Hematopoietic multipotent progenitor cell treated with erythropoietin and hydrocortisone succinate and interleukin-3 and kit ligand, for 6 days (in vitro differentiated cells): ENCODE results near the gene TRPV3.
"Not testable (repeated sequence)": the region's sequence is repeated elsewhere in the genome, so short reads cannot be mapped to it uniquely, and the experiment has no call there.

Experiments
- DNase-seq: peaks from one replicate; pipeline ENCODE4 v3.0.0-alpha.2; 2015

Gene TRPV3

DNA sequence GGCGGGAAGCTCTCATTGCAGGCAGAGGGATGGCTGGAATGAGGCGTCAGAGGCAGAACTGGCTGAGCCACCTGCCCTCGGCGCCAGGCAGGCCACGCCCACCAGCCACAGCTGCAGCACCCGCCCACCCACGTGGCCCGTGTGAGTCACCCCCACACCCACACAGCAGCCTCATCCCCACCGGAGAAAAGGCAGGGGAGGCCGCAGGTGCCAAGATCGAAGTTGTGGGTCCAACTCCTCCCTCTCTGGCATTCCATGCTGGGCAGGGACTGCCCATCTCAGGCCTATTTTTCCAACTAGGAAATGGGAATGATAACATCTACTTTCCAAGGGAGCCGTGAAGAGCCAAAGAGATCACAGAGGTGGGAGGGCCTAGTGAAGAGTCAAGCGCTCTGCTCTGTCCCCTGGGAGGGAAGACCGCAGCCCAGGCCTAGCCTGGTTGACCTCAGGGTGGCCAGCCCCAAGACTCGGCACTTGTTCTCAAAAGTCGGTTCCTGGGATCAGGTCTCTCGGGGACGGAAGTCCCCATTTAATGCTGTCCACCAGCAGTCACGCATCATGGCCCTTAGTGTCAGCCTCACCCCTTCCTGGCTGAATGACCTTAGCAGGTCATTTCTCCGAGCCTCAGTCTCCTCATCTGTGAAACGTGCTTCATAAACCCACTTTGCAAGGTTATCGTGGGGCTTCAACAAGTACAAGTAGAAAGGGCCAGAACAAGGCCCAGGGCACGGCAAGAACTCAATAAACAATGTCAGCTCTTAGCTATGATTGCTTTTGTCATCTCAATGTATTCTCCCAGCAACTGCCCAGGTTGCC is at the start of gene TRPV3:
Gene TRPV3 (minus strand): TSS at position 45 of the 816 bp plus-strand sequence. CDS start 2,962 bp downstream, outside the sequence.
- DNase-seq = peak; percentile 38

DNA sequence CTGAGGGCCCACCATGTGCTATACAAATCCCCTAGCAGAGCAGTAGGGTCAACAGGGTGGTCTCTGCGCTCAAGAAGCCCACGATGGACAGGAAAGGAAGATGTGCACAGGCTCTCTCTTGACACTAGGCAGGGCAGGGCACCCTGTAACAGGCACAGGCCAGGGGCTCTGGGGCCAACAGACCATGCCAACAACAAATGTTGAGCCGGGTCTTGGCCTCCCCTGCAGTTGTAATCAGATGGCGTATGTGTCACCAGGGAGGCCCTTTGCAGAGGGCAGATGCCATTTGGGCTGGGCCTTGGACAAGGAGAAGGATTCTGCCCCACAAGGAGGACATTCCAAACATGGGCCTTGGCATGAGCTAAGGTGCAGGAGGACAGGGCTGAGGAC is 46.3 kb upstream of the TRPV3 start:
- no peak for DNase-seq

DNA sequence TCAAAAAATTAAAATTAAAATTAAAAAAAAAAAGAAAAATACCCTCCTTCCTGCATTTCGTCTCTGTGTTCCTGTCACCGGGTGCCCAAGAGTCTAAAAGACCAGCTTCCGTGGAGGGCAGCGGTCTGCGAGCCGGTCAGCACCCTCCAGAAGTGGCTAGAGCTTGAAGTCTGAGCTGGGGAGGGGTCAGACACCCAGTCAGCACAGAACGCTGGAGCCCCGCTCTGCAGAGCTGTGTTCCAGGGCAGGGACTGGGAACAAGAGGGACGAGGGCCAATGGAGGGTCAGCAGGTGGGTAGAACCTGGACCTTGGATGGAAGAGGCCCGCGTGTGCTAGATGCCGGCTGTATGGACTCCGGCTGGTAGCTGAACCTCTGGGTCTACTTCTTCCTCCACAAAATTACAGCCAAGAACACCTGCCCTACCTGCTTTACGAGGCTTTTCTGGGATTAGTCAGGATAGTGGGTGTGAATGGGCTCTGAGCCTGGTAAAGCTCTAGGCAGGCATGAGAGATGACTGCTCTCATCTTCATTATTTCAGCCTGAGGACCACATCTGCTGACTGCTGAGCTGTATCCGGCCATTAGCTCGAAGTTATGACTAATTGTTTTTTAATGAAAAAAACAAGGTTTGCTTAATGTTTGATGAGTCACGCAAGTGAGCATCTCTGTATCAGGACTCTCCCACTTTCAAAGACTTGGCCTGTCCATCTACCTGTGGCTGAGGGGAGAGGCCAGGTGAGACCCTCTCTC is 45.7 kb upstream of the TRPV3 start:
- no peak for DNase-seq

DNA sequence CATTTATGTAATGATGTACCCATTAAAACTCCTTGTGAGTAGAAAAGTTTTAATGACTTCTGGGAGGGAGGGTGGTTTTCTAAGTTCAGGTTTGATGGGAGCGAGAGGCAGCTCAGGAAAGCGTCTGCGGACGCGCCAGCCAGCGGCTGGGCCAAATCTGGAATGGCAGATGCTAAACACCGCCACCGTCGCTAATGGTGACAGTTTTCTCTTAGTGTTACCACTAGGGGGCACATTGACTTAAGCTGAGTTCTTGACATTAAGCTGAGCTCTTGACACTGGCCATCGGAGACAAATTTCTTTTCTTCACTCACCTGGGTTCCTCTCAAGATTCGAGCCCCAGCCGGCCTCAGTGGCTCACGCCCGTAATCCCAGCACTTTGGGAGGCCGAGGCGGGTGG is 44.9 kb upstream of the TRPV3 start:
- peak; percentile 88 for DNase-seq

GRCh38 chr17:3600529-3601205 is 43.1 kb upstream of the TRPV3 start:
- no peak for DNase-seq

DNA sequence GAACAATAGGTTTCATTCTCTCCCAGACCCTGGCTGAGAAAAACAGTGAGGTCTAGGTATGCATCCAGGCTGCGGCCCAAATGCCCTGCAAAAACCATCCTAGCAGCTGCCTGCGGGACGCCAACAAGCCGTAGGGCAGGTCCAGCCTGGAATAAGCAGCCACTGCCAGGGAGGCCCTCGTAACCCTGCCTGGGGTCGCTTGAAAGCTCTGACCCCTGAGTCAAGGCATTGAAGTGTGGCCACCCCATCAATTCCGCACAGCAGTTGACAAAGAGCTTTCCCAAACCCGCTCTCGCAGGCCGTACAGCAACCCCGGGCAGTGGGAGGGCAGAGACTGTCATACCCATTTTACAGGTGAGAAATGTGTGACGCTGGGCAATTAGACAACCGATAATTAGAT is 40.5 kb upstream of the TRPV3 start:
- DNase-seq = no peak

DNA sequence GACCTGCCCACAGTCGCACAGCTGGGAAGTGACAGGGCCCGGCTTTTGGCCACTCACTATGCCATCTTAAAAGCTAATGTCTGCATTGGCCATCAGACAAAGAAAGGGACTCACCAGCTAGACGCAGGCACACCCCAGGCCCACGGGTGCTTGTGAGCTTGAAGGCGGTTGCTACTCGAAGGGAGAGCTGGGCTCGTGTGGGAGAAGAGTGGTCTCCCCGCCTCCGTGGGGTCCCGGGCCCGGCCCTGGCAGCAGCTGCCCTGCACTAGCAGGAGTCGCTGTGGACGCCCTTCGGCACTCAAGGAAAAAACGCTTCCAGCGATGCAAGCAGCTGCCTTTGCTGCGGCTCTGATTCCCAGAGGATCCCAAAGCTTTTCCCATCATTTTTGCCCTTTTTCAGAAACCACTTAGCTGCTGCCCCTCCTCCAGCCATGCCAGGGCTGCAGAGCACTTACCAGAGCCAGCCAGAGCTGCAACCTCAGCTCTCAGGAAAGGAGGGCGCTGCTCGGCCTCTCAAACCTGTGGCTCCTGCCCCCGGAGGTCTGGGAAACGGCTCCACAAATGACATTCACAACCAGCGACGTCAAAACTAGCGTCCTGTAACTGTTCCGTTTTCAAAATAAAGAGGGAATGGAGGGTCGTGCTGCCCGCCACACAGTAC is 39.3 kb upstream of the TRPV3 start:
- DNase-seq = no peak

- DNase-seq = no peak
Measured at GRCh38 chr17:3594976-3595375, 37.4 kb upstream of the TRPV3 start.

DNA sequence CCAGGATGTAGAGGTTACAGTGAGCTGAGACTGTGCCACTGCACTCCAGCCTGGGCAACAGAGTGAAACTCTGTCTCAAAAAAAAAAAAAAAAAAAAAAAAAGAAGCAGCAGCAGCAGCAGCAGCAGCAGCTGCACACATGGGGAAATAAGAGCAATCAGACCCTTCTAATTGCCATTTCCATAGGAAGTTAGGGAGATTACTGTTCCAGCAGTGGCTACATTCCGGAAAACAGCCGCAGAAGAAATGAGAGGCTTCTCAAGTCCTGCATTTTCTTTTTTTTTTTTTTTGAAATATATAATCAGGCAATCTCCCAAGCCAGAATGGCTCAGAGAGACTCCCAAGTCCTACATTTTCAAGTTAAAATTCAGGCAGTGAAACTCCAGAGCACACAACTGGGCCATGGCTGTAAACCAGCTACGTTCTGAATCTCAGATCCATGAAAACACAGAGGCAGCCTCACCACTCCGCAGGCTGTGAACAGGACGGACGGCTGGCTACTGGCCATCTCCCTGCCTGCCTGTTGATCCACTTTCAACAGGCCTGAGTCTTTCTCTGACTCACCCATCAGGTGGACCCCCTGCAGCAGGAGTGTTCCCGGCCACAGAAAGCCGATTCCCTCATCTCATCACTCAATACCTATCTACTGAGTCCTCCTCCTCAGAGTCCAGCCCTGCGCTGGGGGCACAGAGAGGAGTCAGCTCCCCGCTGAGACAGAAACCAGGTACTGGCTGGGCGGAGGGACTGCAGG is 36.6 kb upstream of the TRPV3 start:
- no peak for DNase-seq

GRCh38 chr17:3593384-3593783 is 35.8 kb upstream of the TRPV3 start:
- no peak for DNase-seq

- DNase-seq = no peak
Measured at GRCh38 chr17:3592216-3592860, 34.7 kb upstream of the TRPV3 start.

- no peak for DNase-seq
Measured at GRCh38 chr17:3590768-3591167, 33.2 kb upstream of the TRPV3 start.

DNA sequence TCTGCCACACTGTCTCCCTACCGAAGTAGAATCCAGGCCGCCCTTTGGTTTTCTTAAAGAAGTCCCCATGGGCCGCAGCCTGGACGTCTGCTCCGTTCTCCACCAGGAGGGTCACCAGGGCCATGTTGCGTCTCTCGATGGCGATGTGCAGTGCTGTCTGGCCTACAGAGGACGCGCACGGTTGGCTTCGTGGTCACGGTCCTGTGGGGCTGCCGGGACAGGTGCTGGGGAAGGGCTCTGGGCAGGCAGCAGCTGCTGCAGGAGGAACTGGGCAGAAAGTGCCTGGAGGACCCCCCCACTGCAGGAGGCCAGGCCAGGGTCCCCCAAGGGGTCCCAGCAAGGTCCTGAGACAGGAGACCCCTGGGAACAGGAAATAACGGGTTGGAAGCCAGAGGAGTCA is 32.6 kb upstream of the TRPV3 start:
- no peak for DNase-seq

DNA sequence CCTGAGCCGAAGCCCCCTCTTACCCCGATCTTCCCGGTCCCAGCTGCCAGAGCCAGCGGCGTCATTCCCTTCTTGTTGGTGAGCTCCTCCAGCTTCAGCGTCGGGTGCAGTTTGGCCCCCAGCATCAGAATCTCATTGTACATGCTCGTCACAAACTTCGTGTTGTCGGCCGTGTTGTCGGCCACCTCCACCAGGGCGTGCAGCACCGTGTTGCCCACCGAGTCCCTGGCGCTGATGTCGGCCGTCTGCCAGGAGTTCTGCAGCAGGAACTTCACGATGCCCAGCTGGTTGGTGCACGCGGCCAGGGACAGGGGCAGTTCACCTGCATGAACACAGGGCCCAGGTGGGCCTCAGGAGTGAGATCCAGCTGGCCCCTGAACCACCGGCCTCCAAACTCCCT is 32.2 kb upstream of the TRPV3 start:
- no peak for DNase-seq

- DNase-seq = no peak
Measured at GRCh38 chr17:3585826-3586225, 28.2 kb upstream of the TRPV3 start.

- no peak for DNase-seq
Measured at GRCh38 chr17:3583456-3583855, 25.8 kb upstream of the TRPV3 start.

GRCh38 chr17:3582915-3583314 is 25.3 kb upstream of the TRPV3 start:
- DNase-seq = no peak

GRCh38 chr17:3578667-3579066 is 21.1 kb upstream of the TRPV3 start:
- not testable (repeated sequence) for DNase-seq

GRCh38 chr17:3576970-3577369 is 19.4 kb upstream of the TRPV3 start:
- DNase-seq = no peak

DNA sequence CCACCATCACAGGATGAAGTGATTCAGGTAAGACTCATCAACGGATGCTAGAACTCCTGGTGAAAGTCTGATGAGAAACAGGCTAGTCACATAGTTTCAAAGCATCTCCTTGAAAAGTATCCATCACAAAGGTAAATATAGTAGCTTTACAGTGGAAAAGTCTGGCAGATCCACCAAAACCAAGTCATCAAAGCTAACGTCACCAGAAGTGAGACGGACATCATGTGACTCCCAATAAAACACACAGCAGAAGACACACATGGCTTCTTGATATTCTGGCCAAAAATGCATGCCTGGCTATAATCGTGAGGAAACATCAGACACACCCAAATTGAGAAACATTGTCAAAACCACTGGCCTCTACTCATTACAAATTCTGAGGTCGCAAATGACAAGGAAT is 17.9 kb upstream of the TRPV3 start:
- DNase-seq = peak; percentile 14

DNA sequence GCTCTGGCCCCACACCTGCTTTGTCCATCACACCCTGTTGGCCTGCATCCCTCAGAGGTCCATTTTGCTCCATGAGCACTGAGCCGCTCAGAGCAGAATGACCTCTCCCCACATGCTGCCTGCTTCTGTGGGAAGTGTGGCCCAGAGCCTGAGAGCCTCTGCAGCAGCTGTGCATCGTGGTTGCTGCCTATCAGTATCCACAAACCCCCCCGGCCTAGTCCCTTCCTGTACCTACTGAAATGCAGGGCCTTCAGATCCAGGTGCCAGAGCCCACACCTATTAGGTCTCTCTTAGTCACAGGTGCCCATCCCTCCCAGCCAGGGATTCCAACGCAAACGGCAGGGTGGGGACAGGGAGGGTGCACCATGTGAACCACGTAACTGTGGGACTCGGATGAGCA is 16.6 kb upstream of the TRPV3 start:
- DNase-seq = no peak
